Renal cortical epithelial cell (primary cell): ENCODE results near the gene SLC35E2B. TPM values are rescaled to one million over a fixed set of nuclear protein-coding genes. Genes with fewer than 3 reads are reported as not detected.

ENCODE experiments used
- DNase-seq: peaks from one replicate; pipeline ENCODE4 v3.0.0-alpha.2; 2011; ENCODE audit warnings: low read depth
- total RNA-seq: library from RNA; depleted of rRNA; stranded (reverse); fragments of >200 nt; gene quantifications from 2 replicates; pipeline ENCODE4 v1.2.3, GENCODE V29; 2014

Gene SLC35E2B
- total RNA-seq, 1 donor from 2014 or later, result 64.3 TPM

DNA sequence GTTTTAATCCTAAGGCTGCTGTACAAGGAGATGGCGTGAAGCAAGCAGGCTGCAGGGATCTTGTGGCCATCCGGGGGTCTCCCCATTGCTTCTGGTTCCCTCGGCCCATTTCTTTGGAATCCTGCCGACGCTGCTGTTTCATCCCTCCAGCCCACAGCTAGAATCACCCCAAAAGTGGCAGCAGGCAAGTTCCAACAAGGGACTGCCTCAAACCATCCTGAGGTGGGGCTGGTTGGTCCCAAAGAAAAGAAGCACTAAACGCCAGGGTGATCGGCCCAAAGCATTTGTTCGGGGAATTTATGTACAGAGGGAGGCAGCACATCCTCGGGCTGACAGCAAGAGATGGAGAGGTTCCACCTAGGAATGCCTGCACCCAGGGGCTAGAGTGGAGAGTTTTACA lies 81.8 kb downstream of the SLC35E2B start:
- DNase-seq, result no peak

DNA sequence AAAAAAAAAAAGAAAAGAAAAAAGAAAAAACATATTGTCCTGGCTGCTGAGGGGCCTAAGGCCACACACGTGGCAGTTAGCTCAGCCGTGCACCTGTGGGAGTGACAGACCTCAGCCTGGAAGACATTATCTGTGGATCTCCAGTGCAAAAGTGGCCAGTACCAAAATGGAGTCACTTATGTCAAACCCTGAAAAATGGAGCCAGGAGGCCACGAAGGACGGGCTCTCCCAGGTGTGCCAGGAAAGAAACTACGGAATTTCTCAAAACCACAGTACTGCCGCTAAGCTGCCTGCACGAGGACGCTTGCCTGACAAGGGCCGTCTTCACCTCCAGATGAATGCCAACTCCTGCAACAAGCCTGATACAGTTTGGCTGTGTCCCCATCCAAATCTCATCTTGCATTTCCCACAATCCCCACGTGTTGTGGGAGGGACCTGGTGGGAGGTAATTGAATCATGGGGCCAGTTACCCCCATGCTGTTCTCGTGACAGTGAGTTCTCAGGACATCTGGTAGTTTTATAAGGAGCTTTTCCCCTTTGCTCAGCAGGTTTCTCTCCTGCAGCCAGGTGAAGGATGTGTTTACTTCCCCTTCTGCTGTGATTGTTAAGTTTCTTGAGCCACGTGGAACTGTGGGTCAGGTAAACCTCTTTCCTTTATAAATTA lies 82.6 kb downstream of the SLC35E2B start:
- no peak for DNase-seq

Other genes with a start within 250 kb of the SLC35E2B start
- under 0.01 and 5.2 TPM in 2 replicates for gene ATAD3C, start 243.1 kb downstream of the SLC35E2B start, total RNA-seq
- 12.2 and 18.6 TPM in 2 replicates for gene ATAD3B, start 221.0 kb downstream of the SLC35E2B start, total RNA-seq
- gene ATAD3A, start 180.6 kb downstream of the SLC35E2B start, total RNA-seq, result 27.0 and 42.0 TPM in 2 replicates
- 0.35 and 1.1 TPM in 2 replicates for gene TMEM240, start 152.2 kb downstream of the SLC35E2B start, total RNA-seq
- gene SSU72, start 117.9 kb downstream of the SLC35E2B start, total RNA-seq, result 78.7 and 87.2 TPM in 2 replicates
- 0.52 and 2.4 TPM in 2 replicates for gene FNDC10, start 92.7 kb downstream of the SLC35E2B start, total RNA-seq
- gene MIB2, start 77.3 kb downstream of the SLC35E2B start, total RNA-seq, result 32.0 and 68.2 TPM in 2 replicates
- 4.0 and 14.9 TPM in 2 replicates for gene MMP23B, start 60.6 kb downstream of the SLC35E2B start, total RNA-seq
- gene CDK11B, start 33.8 kb downstream of the SLC35E2B start, total RNA-seq, result 6.9 and 15.5 TPM in 2 replicates
- gene CDK11A, start 31.6 kb upstream of the SLC35E2B start, total RNA-seq, result 3.6 and 15.1 TPM in 2 replicates
- gene NADK, start 85.7 kb upstream of the SLC35E2B start, total RNA-seq, result 34.9 and 48.4 TPM in 2 replicates
- gene GNB1, start 198.3 kb upstream of the SLC35E2B start, total RNA-seq, result 109 and 209 TPM in 2 replicates
- gene CALML6, start 222.5 kb upstream of the SLC35E2B start, total RNA-seq, result 0.05 TPM in 1 of 2 replicates, not detected in the other
- 0.35 TPM in 1 of 2 replicates, not detected in the other for gene TMEM52, start 226.5 kb upstream of the SLC35E2B start, total RNA-seq